Osteoblast (primary cell): ENCODE measurements around the gene HMCN1. TPM values are rescaled to one million over a fixed set of nuclear protein-coding genes. Genes with fewer than 3 reads are reported as not detected.
"Not testable (repeated sequence)": the region's sequence is repeated elsewhere in the genome, so short reads cannot be mapped to it uniquely, and the experiment has no call there.

ENCODE experiments used
- DNase-seq: peaks from one replicate; pipeline ENCODE4 v3.0.0; 2011; ENCODE audit warnings: low spot score, mixed read lengths; ENCODE audit not compliant: insufficient read length; ENCODE audit errors: missing footprints
- H2AFZ ChIP-seq: 2 replicates; pipeline ENCODE4 v1.6.0; 2011; ENCODE audit warnings: mild to moderate bottlenecking, low read length
- H3K27ac ChIP-seq: 2 replicates; pipeline ENCODE4 v1.5.1; 2011; ENCODE audit warnings: mild to moderate bottlenecking, low read depth, low read length, moderate library complexity
- H3K27me3 ChIP-seq: 2 replicates; pipeline ENCODE4 v1.6.0; 2012; ENCODE audit warnings: mild to moderate bottlenecking, control low read depth, inconsistent platforms, low read length, moderate library complexity; ENCODE audit not compliant: insufficient read depth
- H3K36me3 ChIP-seq: 2 replicates; pipeline ENCODE4 v1.5.1; 2011; ENCODE audit warnings: mild to moderate bottlenecking, low read length, control low read depth, moderate library complexity; ENCODE audit not compliant: insufficient read depth
- H3K4me1 ChIP-seq: 2 replicates; pipeline ENCODE4 v1.5.1; 2011; ENCODE audit warnings: mild to moderate bottlenecking, low read length, control low read depth, moderate library complexity; ENCODE audit not compliant: insufficient read depth
- H3K4me2 ChIP-seq: 2 replicates; pipeline ENCODE4 v1.6.0; 2011; ENCODE audit warnings: mild to moderate bottlenecking, low read length; ENCODE audit not compliant: insufficient read depth
- H3K4me3 ChIP-seq: fragments of 200-600 bp; sonication (generic); 3 replicates; pipeline ENCODE4 v1.5.1; 2012; ENCODE audit warnings: mild to moderate bottlenecking, low read length, inconsistent platforms; ENCODE audit not compliant: insufficient read depth
- H3K79me2 ChIP-seq: 2 replicates; pipeline ENCODE4 v1.6.0; 2012; ENCODE audit warnings: mild to moderate bottlenecking, low read length, control low read depth, inconsistent platforms; ENCODE audit not compliant: insufficient read depth
- H3K9me3 ChIP-seq: 2 replicates; pipeline ENCODE4 v1.5.1; 2011; ENCODE audit warnings: low read depth, low read length, control low read depth
- H4K20me1 ChIP-seq: 2 replicates; pipeline ENCODE4 v1.6.0; 2012; ENCODE audit warnings: mild to moderate bottlenecking, low read length, control low read depth; ENCODE audit not compliant: insufficient read depth
- CTCF ChIP-seq: IDR thresholded peaks from 2 replicates; pipeline ENCODE4 v1.5.1; 2011; ENCODE audit warnings: mild to moderate bottlenecking, low read depth, low read length, moderate library complexity; ENCODE audit errors: extremely low read depth
- total RNA-seq: library from RNA; depleted of rRNA; stranded (reverse); fragments of >200 nt; gene quantifications from 2 replicates; pipeline ENCODE4 v1.2.3, GENCODE V29; 2012

The HMCN1 gene
- total RNA-seq, 1 donor, result 178 TPM

DNA sequence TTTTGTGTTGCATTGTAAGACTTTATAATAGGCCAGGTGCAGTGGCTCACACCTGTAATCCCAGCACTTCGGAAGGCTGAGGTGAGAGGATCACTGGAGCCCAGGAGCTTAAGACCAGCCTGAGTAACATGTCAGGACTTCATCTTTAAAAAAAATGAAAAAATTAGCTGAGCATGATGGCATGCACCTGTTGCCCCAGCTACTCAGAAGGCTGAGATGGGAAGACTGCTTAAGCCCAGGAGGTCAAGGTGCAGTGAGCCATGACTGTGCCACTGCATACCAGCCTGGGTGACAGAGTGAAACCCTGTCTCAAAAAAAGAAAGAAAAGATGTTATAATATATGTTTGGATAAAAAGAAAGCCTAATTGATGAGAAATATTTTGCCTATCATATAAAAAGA lies 34.9 kb downstream of the HMCN1 start:
- no peaks in the 10 kb centered on the region for H3K9me3 ChIP-seq
- no peak overlapping the region for H3K27ac ChIP-seq
- H3K79me2 ChIP-seq, result no peaks in the 10 kb centered on the region
- no peaks in the 10 kb centered on the region for H4K20me1 ChIP-seq
- DNase-seq, result no peak
- H3K36me3 ChIP-seq, result no peaks in the 10 kb centered on the region
- no peak overlapping the region for H3K4me3 ChIP-seq
- no peaks in the 10 kb centered on the region for H3K4me1 ChIP-seq
- H2AFZ ChIP-seq, result no peak overlapping the region
- H3K4me2 ChIP-seq, result no peak overlapping the region
- TF ChIP-seq CTCF, result no peak
- H3K27me3 ChIP-seq, result no peaks in the 10 kb centered on the region

- Histone ChIP-seq H3K4me1 (no peaks in the 10 kb centered on the region), H4K20me1 (no peaks in the 10 kb centered on the region), H3K27me3 (no peaks in the 10 kb centered on the region), H3K9me3 (no peaks in the 10 kb centered on the region), H3K36me3 (no peaks in the 10 kb centered on the region), H3K4me2 (no peak overlapping the region), H2AFZ (no peak overlapping the region), H3K4me3 (no peak overlapping the region), H3K27ac (no peak overlapping the region), H3K79me2 (no peaks in the 10 kb centered on the region)
- no peak for DNase-seq
- no peak for TF ChIP-seq CTCF
These were observed 40.2 kb downstream of the HMCN1 start for GRCh38 chr1:185774394-185774793.

DNA sequence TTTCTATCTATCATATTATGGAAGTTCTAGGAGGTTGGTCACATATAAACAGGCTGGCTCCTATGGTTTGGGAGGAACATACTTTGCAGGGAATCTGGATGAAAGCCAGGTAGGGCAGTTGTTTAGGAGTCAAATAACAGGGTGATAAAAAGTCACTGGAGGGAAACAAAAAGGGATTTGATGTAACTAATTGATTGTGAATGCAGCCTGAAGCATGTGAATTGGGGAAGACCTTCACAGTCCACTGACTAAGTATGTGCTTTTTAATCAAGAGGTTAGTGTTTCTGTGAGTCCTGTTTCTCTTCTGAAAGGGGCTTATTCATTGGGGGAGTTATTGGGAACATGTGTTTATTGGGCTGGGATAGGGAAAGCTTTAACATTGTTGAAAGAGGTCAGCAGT lies 41.3 kb downstream of the HMCN1 start:
- Histone ChIP-seq H3K27ac (no peak overlapping the region), H4K20me1 (no peaks in the 10 kb centered on the region), H3K4me2 (no peak overlapping the region), H3K27me3 (no peaks in the 10 kb centered on the region), H3K4me3 (no peak overlapping the region), H3K4me1 (no peaks in the 10 kb centered on the region), H3K36me3 (no peaks in the 10 kb centered on the region), H3K9me3 (no peaks in the 10 kb centered on the region), H2AFZ (no peak overlapping the region), H3K79me2 (no peaks in the 10 kb centered on the region)
- no peak for TF ChIP-seq CTCF
- no peak for DNase-seq

- Histone ChIP-seq H3K4me3 (no peak overlapping the region), H3K27me3 (no peaks in the 10 kb centered on the region), H3K27ac (no peak overlapping the region), H3K9me3 (no peaks in the 10 kb centered on the region), H3K4me2 (no peak overlapping the region), H2AFZ (no peak overlapping the region), H4K20me1 (no peaks in the 10 kb centered on the region), H3K4me1 (no peaks in the 10 kb centered on the region), H3K36me3 (no peaks in the 10 kb centered on the region), H3K79me2 (no peaks in the 10 kb centered on the region)
- DNase-seq, result peak; percentile 39
- no peak for TF ChIP-seq CTCF
These were observed 42.3 kb downstream of the HMCN1 start for GRCh38 chr1:185776522-185776921.

- not testable (repeated sequence) for DNase-seq, H3K27ac ChIP-seq, H3K9me3 ChIP-seq, H3K4me3 ChIP-seq, H2AFZ ChIP-seq, H3K27me3 ChIP-seq, H3K4me2 ChIP-seq, H4K20me1 ChIP-seq, H3K4me1 ChIP-seq, H3K36me3 ChIP-seq, H3K79me2 ChIP-seq
These were observed 49.7 kb downstream of the HMCN1 start for GRCh38 chr1:185783860-185784259.
